Neural progenitor cell (in vitro differentiated cells): ENCODE data around the gene ZNF618. TPM values are rescaled to one million over a fixed set of nuclear protein-coding genes. Genes with fewer than 3 reads are reported as not detected.

Experiments used
- DNase-seq: peaks from one replicate; pipeline ENCODE4 v3.0.0-alpha.2; 2016; ENCODE audit warnings: low spot score
- H2AFZ ChIP-seq: fragments of 200-600 bp; sonication (generic); replicated peaks from 2 replicates; pipeline ENCODE4 v1.6.1; 2016; ENCODE audit warnings: antibody characterized with exemption
- H3F3A ChIP-seq: fragments of 200-600 bp; sonication (generic); 2 replicates; pipeline ENCODE4 v1.6.1; 2016; ENCODE audit warnings: antibody characterized with exemption, low read depth
- H3K27ac ChIP-seq: fragments of 200-600 bp; sonication (generic); 2 replicates; pipeline ENCODE4 v1.5.1; 2016; ENCODE audit warnings: mild to moderate bottlenecking
- H3K27me3 ChIP-seq: fragments of 200-600 bp; sonication (generic); 2 replicates; pipeline ENCODE4 v1.6.1; 2016; ENCODE audit warnings: mild to moderate bottlenecking, moderate library complexity
- H3K36me3 ChIP-seq: fragments of 200-600 bp; sonication (generic); 2 replicates; pipeline ENCODE4 v1.5.1; 2016
- H3K4me1 ChIP-seq: fragments of 200-600 bp; sonication (generic); 2 replicates; pipeline ENCODE4 v1.6.1; 2016; ENCODE audit warnings: mixed run types
- H3K4me2 ChIP-seq: fragments of 200-600 bp; sonication (generic); 2 replicates; pipeline ENCODE4 v1.6.1; 2016
- H3K4me3 ChIP-seq: fragments of 200-600 bp; sonication (generic); 2 replicates; pipeline ENCODE4 v1.5.1; 2016
- H3K79me2 ChIP-seq: fragments of 200-600 bp; sonication (generic); 2 replicates; pipeline ENCODE4 v1.6.1; 2016; ENCODE audit warnings: low read depth
- H3K9ac ChIP-seq: fragments of 200-600 bp; sonication (generic); 2 replicates; pipeline ENCODE4 v1.6.1; 2016
- H3K9me3 ChIP-seq: fragments of 200-600 bp; sonication (generic); 2 replicates; pipeline ENCODE4 v1.5.1; 2016; ENCODE audit warnings: low read depth
- H4K20me1 ChIP-seq: fragments of 200-600 bp; sonication (generic); 2 replicates; pipeline ENCODE4 v1.6.1; 2016; ENCODE audit warnings: low read depth
- H3K27ac Mint-ChIP-seq: 3 replicates; pipeline ENCODE4 v1.8.0; 2021; ENCODE audit warnings: mixed read lengths
- H3K27me3 Mint-ChIP-seq: 2 replicates; pipeline ENCODE4 v1.8.0; 2022; ENCODE audit warnings: low read depth, mild to moderate bottlenecking, inconsistent platforms, moderate library complexity, mixed read lengths; ENCODE audit not compliant: insufficient read depth
- H3K36me3 Mint-ChIP-seq: 3 replicates; pipeline ENCODE4 v1.8.0; 2021; ENCODE audit warnings: mixed read lengths
- H3K4me1 Mint-ChIP-seq: 3 replicates; pipeline ENCODE4 v1.8.0; 2021; ENCODE audit warnings: mixed read lengths
- H3K4me3 Mint-ChIP-seq: 3 replicates; pipeline ENCODE4 v1.8.0; 2021; ENCODE audit warnings: mild to moderate bottlenecking, moderate library complexity, mixed read lengths
- H3K9me3 Mint-ChIP-seq: 3 replicates; pipeline ENCODE4 v1.8.0; 2020; ENCODE audit warnings: mixed read lengths
- CTCF ChIP-seq: fragments of 200-600 bp; sonication (generic); IDR thresholded peaks from 2 replicates; pipeline ENCODE4 v1.5.1; 2017; ENCODE audit warnings: antibody characterized with exemption, mild to moderate bottlenecking
- EZH2 ChIP-seq: fragments of 200-600 bp; sonication (generic); IDR thresholded peaks from 2 replicates; pipeline ENCODE4 v1.6.1; 2017; ENCODE audit warnings: antibody characterized with exemption, mild to moderate bottlenecking, moderate library complexity
- EZH2phosphoT487 ChIP-seq: fragments of 200-600 bp; sonication (generic); IDR thresholded peaks from 2 replicates; pipeline ENCODE4 v1.6.1; 2017; ENCODE audit warnings: antibody characterized with exemption
- total RNA-seq: library from RNA; depleted of rRNA; stranded (reverse); fragments of >200 nt; gene quantifications from 2 replicates; pipeline ENCODE4 v1.2.3, GENCODE V29; 2015; ENCODE audit warnings: low replicate concordance

The ZNF618 gene
- total RNA-seq, 1 donor from 2014 or later: 10.5 TPM

- Histone ChIP-seq H2AFZ (no peak overlapping the region), H3K9ac (no peak overlapping the region), H3K36me3 (no peaks in the 10 kb centered on the region), H3K79me2 (peaks cover 15% of the 10 kb centered on the region), H3K4me1 (no peaks in the 10 kb centered on the region), H4K20me1 (peaks cover 34% of the 10 kb centered on the region), H3F3A (no peaks in the 10 kb centered on the region), H3K4me3 (no peak overlapping the region), H3K27ac (no peak overlapping the region), H3K9me3 (no peaks in the 10 kb centered on the region), H3K4me2 (no peak overlapping the region), H3K27me3 (no peaks in the 10 kb centered on the region)
- no peak for TF ChIP-seq CTCF
- Mint-ChIP-seq H3K4me3 (no peak overlapping the region), H3K27ac (no peak overlapping the region), H3K36me3 (peaks cover 19% of the 10 kb centered on the region), H3K4me1 (peaks cover 29% of the 10 kb centered on the region), H3K27me3 (peaks cover 6% of the 10 kb centered on the region), H3K9me3 (no peaks in the 10 kb centered on the region)
- no peak for DNase-seq
Observed at GRCh38 chr9:113962396-113962795, 86.3 kb downstream of the ZNF618 start.

GRCh38 chr9:113963017-113963620 lies 87.0 kb downstream of the ZNF618 start:
- Histone ChIP-seq H2AFZ (no peak overlapping the region), H3K9ac (no peak overlapping the region), H3K79me2 (peaks cover 10% of the 10 kb centered on the region), H3K4me2 (no peak overlapping the region), H3K4me3 (no peak overlapping the region), H3K36me3 (no peaks in the 10 kb centered on the region), H4K20me1 (peaks cover 31% of the 10 kb centered on the region), H3K27me3 (no peaks in the 10 kb centered on the region), H3K27ac (no peak overlapping the region), H3K4me1 (no peaks in the 10 kb centered on the region), H3K9me3 (no peaks in the 10 kb centered on the region), H3F3A (no peaks in the 10 kb centered on the region)
- peak; percentile 76 for DNase-seq
- Mint-ChIP-seq H3K4me1 (peaks cover 24% of the 10 kb centered on the region), H3K36me3 (peaks cover 21% of the 10 kb centered on the region), H3K27me3 (peaks cover 6% of the 10 kb centered on the region), H3K27ac (no peak overlapping the region), H3K4me3 (no peak overlapping the region), H3K9me3 (no peaks in the 10 kb centered on the region)
- TF ChIP-seq CTCF (peak; percentile 94), EZH2 (no peak)

- Histone ChIP-seq H3K4me2 (no peak overlapping the region), H2AFZ (no peak overlapping the region), H3K27me3 (no peaks in the 10 kb centered on the region), H4K20me1 (peaks cover 27% of the 10 kb centered on the region), H3K4me1 (no peaks in the 10 kb centered on the region), H3F3A (no peaks in the 10 kb centered on the region), H3K36me3 (no peaks in the 10 kb centered on the region), H3K9ac (no peak overlapping the region), H3K27ac (no peak overlapping the region), H3K9me3 (no peaks in the 10 kb centered on the region), H3K4me3 (no peak overlapping the region), H3K79me2 (peaks cover 8% of the 10 kb centered on the region)
- Mint-ChIP-seq H3K27me3 (peaks cover 5% of the 10 kb centered on the region), H3K27ac (peak overlapping the region; percentile 18), H3K4me1 (peaks cover 19% of the 10 kb centered on the region), H3K4me3 (no peak overlapping the region), H3K36me3 (peaks cover 21% of the 10 kb centered on the region), H3K9me3 (peaks cover under 1% of the 10 kb centered on the region)
- no peak for DNase-seq
- TF ChIP-seq EZH2phosphoT487: no peak
- TF ChIP-seq CTCF: no peak
- no peak for TF ChIP-seq EZH2
Observed at GRCh38 chr9:113963696-113964494, 87.8 kb downstream of the ZNF618 start.
